ENCODE measurements around the gene COL23A1.

COL23A1 gene

GRCh38 chr5:178273665-178274541 is 316.3 kb downstream of the COL23A1 start:
- Histone ChIP-seq H3K4me2 (ENCODE audit: insufficient read depth, low read length, poor library complexity, severe bottlenecking) (no peak overlapping the region), H3K18ac (ENCODE audit: low read length) (peak overlapping the region; percentile 24), H3K23ac (ENCODE audit: low read depth, low read length, poor library complexity) (peak overlapping the region; percentile 21), H3K79me1 (ENCODE audit: low read depth, low read length) (peaks cover under 1% of the 10 kb centered on the region), H3K4ac (ENCODE audit: low read length) (no peak overlapping the region), H2BK120ac (ENCODE audit: low read depth, low read length) (no peak overlapping the region), H3K36me3 (replicated peaks in 1 of 2; ENCODE audit: control insufficient read depth in 2 of 2, insufficient read depth in 2 of 2, low read length in 2 of 2) (no peaks in the 10 kb centered on the region), H4K8ac (ENCODE audit: low read depth, low read length) (no peak overlapping the region), H3K27me3 (ENCODE audit: control insufficient read depth in 3 of 3, insufficient read depth in 3 of 3, low read depth in 1 of 3, low read length in 3 of 3) (peaks cover 0 to 3% (median 0%) of the 10 kb centered on the region in 3 experiments), H2BK5ac (ENCODE audit: low read length) (no peak overlapping the region), H2BK15ac (ENCODE audit: low read length) (peak overlapping the region; percentile 68), H3K14ac (ENCODE audit: low read length) (no peak overlapping the region), H3K9ac (ENCODE audit: low read depth, low read length, poor library complexity) (no peak overlapping the region), H3K9me3 (replicated peaks in 1 of 2; ENCODE audit: control insufficient read depth in 2 of 2, insufficient read depth in 1 of 2, low read depth in 1 of 2, low read length in 2 of 2) (peaks cover 5 to 12% of the 10 kb centered on the region in 2 donors), H2AFZ (ENCODE audit: low read length) (no peak overlapping the region), H3K4me3 (ENCODE audit: low read length in 2 of 2) (no peak overlapping the region), H3K27ac (replicated peaks; ENCODE audit: low read length) (no peak overlapping the region), H2AK5ac (ENCODE audit: low read depth, low read length) (peak overlapping the region; percentile 81), H3K4me1 (ENCODE audit: control insufficient read depth in 2 of 2, insufficient read depth in 1 of 2, low read depth in 1 of 2, low read length in 2 of 2) (peaks cover 0 to 10% of the 10 kb centered on the region in 2 donors), H2BK12ac (ENCODE audit: low read length) (no peak overlapping the region), H4K91ac (ENCODE audit: low read depth, low read length, poor library complexity) (no peak overlapping the region)
- no CpG with 5 or more reads among the region's 14 CpGs for WGBS, 2 donors (ENCODE audit: extremely low coverage in 2 of 2, insufficient read length in 2 of 2, insufficient replicate concordance in 1 of 2)
- no peak for DNase-seq (ENCODE audit: low spot score)

DNA sequence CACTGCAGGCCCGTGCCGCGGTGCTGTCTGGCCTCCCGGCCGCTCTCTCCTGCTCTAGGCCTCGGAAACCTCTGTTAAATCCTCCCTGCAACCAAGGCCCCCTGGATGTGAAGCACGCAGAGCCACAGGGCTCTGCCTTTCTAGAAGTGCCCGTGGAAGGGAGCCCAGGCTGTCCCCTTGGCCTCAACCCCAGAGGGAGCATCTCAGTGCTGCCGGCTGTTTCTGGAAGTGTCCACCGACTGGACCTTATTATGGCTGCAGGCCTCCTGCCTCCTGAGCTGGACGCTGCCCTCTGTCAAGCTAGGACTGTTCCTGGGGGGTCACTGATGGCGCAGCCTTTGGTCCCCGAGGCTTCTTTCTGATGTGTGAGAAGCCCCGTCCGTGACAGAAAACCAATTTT is 317.2 kb downstream of the COL23A1 start:
- Histone ChIP-seq H3K79me1 (ENCODE audit: low read depth, low read length) (no peaks in the 10 kb centered on the region), H3K9me3 (replicated peaks in 1 of 2; ENCODE audit: control insufficient read depth in 2 of 2, insufficient read depth in 1 of 2, low read depth in 1 of 2, low read length in 2 of 2) (peaks cover 5 to 12% of the 10 kb centered on the region in 2 donors), H3K36me3 (replicated peaks in 1 of 2; ENCODE audit: control insufficient read depth in 2 of 2, insufficient read depth in 2 of 2, low read length in 2 of 2) (no peaks in the 10 kb centered on the region), H3K4me2 (ENCODE audit: insufficient read depth, low read length, poor library complexity, severe bottlenecking) (no peak overlapping the region), H4K8ac (ENCODE audit: low read depth, low read length) (no peak overlapping the region), H3K4me3 (ENCODE audit: low read length in 2 of 2) (no peak overlapping the region), H3K14ac (ENCODE audit: low read length) (no peak overlapping the region), H3K23ac (ENCODE audit: low read depth, low read length, poor library complexity) (no peak overlapping the region), H2AFZ (ENCODE audit: low read length) (no peak overlapping the region), H2BK15ac (ENCODE audit: low read length) (no peak overlapping the region), H3K9ac (ENCODE audit: low read depth, low read length, poor library complexity) (no peak overlapping the region), H3K4me1 (ENCODE audit: control insufficient read depth in 2 of 2, insufficient read depth in 1 of 2, low read depth in 1 of 2, low read length in 2 of 2) (peaks cover 0 to 10% of the 10 kb centered on the region in 2 donors), H2BK12ac (ENCODE audit: low read length) (no peak overlapping the region), H2BK120ac (ENCODE audit: low read depth, low read length) (no peak overlapping the region), H4K91ac (ENCODE audit: low read depth, low read length, poor library complexity) (no peak overlapping the region), H3K27ac (replicated peaks; ENCODE audit: low read length) (no peak overlapping the region), H2AK5ac (ENCODE audit: low read depth, low read length) (peak overlapping the region; percentile 25), H3K4ac (ENCODE audit: low read length) (no peak overlapping the region), H3K18ac (ENCODE audit: low read length) (no peak overlapping the region), H2BK5ac (ENCODE audit: low read length) (no peak overlapping the region), H3K27me3 (ENCODE audit: control insufficient read depth in 3 of 3, insufficient read depth in 3 of 3, low read depth in 1 of 3, low read length in 3 of 3) (no peaks in the 10 kb centered on the region)
- no peak for DNase-seq (ENCODE audit: low spot score)
- no CpG with 5 or more reads among the region's 15 CpGs for WGBS, 2 donors (ENCODE audit: extremely low coverage in 2 of 2, insufficient read length in 2 of 2, insufficient replicate concordance in 1 of 2)

DNA sequence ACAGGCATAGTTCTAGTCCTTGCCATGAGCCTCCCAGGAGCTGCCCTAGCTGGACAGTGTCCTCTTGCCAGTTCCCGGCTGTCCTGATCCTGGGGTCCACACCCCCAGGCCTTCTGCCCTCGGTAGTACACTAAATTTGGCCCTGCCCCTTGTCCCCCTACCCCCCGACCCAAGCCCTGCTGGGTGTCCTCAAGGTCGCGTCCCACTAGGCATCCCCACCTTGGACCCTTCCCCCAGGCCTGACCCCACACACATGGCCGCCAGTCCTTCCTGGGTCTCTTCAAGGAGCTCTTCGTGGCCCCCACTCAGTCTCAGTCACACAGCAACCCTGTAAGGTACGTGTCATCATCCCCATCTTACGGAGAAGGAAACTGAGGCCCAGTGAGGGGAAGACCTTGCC is 317.6 kb downstream of the COL23A1 start:
- no peaks in the 10 kb centered on the region for H3K27me3 ChIP-seq (ENCODE audit: control insufficient read depth in 3 of 3, insufficient read depth in 3 of 3, low read depth in 1 of 3, low read length in 3 of 3)
- peaks cover 5 to 12% of the 10 kb centered on the region in 2 donors for H3K9me3 ChIP-seq (replicated peaks in 1 of 2; ENCODE audit: control insufficient read depth in 2 of 2, insufficient read depth in 1 of 2, low read depth in 1 of 2, low read length in 2 of 2)
- no peak overlapping the region for H3K4ac ChIP-seq (ENCODE audit: low read length)
- WGBS, 2 donors (ENCODE audit: extremely low coverage in 2 of 2, insufficient read length in 2 of 2, insufficient replicate concordance in 1 of 2), result no CpG with 5 or more reads among the region's 9 CpGs
- no peak overlapping the region for H3K4me3 ChIP-seq (ENCODE audit: low read length in 2 of 2)
- no peak overlapping the region for H3K23ac ChIP-seq (ENCODE audit: low read depth, low read length, poor library complexity)
- peaks cover 0 to 10% of the 10 kb centered on the region in 2 donors for H3K4me1 ChIP-seq (ENCODE audit: control insufficient read depth in 2 of 2, insufficient read depth in 1 of 2, low read depth in 1 of 2, low read length in 2 of 2)
- H2AK5ac ChIP-seq (ENCODE audit: low read depth, low read length), result peak overlapping the region; percentile 78
- peak overlapping the region; percentile 21 for H3K18ac ChIP-seq (ENCODE audit: low read length)
- no peak overlapping the region for H2BK120ac ChIP-seq (ENCODE audit: low read depth, low read length)
- H4K8ac ChIP-seq (ENCODE audit: low read depth, low read length), result no peak overlapping the region
- no peak overlapping the region for H2AFZ ChIP-seq (ENCODE audit: low read length)
- H4K91ac ChIP-seq (ENCODE audit: low read depth, low read length, poor library complexity), result no peak overlapping the region
- H3K79me1 ChIP-seq (ENCODE audit: low read depth, low read length), result no peaks in the 10 kb centered on the region
- no peak overlapping the region for H2BK12ac ChIP-seq (ENCODE audit: low read length)
- H3K27ac ChIP-seq (replicated peaks; ENCODE audit: low read length), result no peak overlapping the region
- H3K36me3 ChIP-seq (replicated peaks in 1 of 2; ENCODE audit: control insufficient read depth in 2 of 2, insufficient read depth in 2 of 2, low read length in 2 of 2), result no peaks in the 10 kb centered on the region
- no peak overlapping the region for H2BK5ac ChIP-seq (ENCODE audit: low read length)
- DNase-seq (ENCODE audit: low spot score), result no peak
- no peak overlapping the region for H2BK15ac ChIP-seq (ENCODE audit: low read length)
- H3K9ac ChIP-seq (ENCODE audit: low read depth, low read length, poor library complexity), result no peak overlapping the region
- no peak overlapping the region for H3K4me2 ChIP-seq (ENCODE audit: insufficient read depth, low read length, poor library complexity, severe bottlenecking)
- no peak overlapping the region for H3K14ac ChIP-seq (ENCODE audit: low read length)

- Histone ChIP-seq H3K9ac (ENCODE audit: low read depth, low read length, poor library complexity) (peak overlapping the region; percentile 50), H3K27me3 (ENCODE audit: control insufficient read depth in 3 of 3, insufficient read depth in 3 of 3, low read depth in 1 of 3, low read length in 3 of 3) (no peaks in the 10 kb centered on the region), H4K91ac (ENCODE audit: low read depth, low read length, poor library complexity) (no peak overlapping the region), H3K36me3 (replicated peaks in 1 of 2; ENCODE audit: control insufficient read depth in 2 of 2, insufficient read depth in 2 of 2, low read length in 2 of 2) (no peaks in the 10 kb centered on the region), H3K4ac (ENCODE audit: low read length) (peak overlapping the region; percentile 40), H3K4me3 (ENCODE audit: low read length in 2 of 2) (no peak overlapping the region), H3K27ac (replicated peaks; ENCODE audit: low read length) (no peak overlapping the region), H3K4me2 (ENCODE audit: insufficient read depth, low read length, poor library complexity, severe bottlenecking) (no peak overlapping the region), H2BK12ac (ENCODE audit: low read length) (peak overlapping the region; percentile 78), H3K79me1 (ENCODE audit: low read depth, low read length) (no peaks in the 10 kb centered on the region), H2AFZ (ENCODE audit: low read length) (no peak overlapping the region), H2BK120ac (ENCODE audit: low read depth, low read length) (no peak overlapping the region), H3K9me3 (replicated peaks in 1 of 2; ENCODE audit: control insufficient read depth in 2 of 2, insufficient read depth in 1 of 2, low read depth in 1 of 2, low read length in 2 of 2) (peaks cover 5 to 12% of the 10 kb centered on the region in 2 donors), H3K18ac (ENCODE audit: low read length) (peak overlapping the region; percentile 82), H4K8ac (ENCODE audit: low read depth, low read length) (peak overlapping the region; percentile 27), H3K4me1 (ENCODE audit: control insufficient read depth in 2 of 2, insufficient read depth in 1 of 2, low read depth in 1 of 2, low read length in 2 of 2) (peaks cover 0 to 10% of the 10 kb centered on the region in 2 donors), H3K23ac (ENCODE audit: low read depth, low read length, poor library complexity) (peak overlapping the region; percentile 74), H2BK5ac (ENCODE audit: low read length) (no peak overlapping the region), H2AK5ac (ENCODE audit: low read depth, low read length) (peak overlapping the region; percentile 78), H2BK15ac (ENCODE audit: low read length) (no peak overlapping the region), H3K14ac (ENCODE audit: low read length) (peak overlapping the region; percentile 27)
- WGBS, 2 donors (ENCODE audit: extremely low coverage in 2 of 2, insufficient read length in 2 of 2, insufficient replicate concordance in 1 of 2), result no CpG with 5 or more reads among the region's 24 CpGs
- no peak for DNase-seq (ENCODE audit: low spot score)
These were observed 318.3 kb downstream of the COL23A1 start for GRCh38 chr5:178271726-178272479.

All from neuronal stem cell (in vitro differentiated cells).